Fibroblast of pulmonary artery (primary cell): ENCODE measurements around the gene MMRN2.

Experiments used
- DNase-seq: peaks from one replicate; pipeline ENCODE4 v3.0.0-alpha.2; 2010; ENCODE audit warnings: low read depth
- H3K4me3 ChIP-seq: replicated peaks from 2 replicates; pipeline ENCODE4 v1.5.1; 2011; ENCODE audit warnings: low read depth, mild to moderate bottlenecking, control low read depth, low read length, moderate library complexity
- CTCF ChIP-seq: IDR thresholded peaks from 2 replicates; pipeline ENCODE4 v1.5.1; 2011; ENCODE audit warnings: mild to moderate bottlenecking, control low read depth, low read length, inconsistent platforms; ENCODE audit errors: missing control alignments

Gene MMRN2

DNA sequence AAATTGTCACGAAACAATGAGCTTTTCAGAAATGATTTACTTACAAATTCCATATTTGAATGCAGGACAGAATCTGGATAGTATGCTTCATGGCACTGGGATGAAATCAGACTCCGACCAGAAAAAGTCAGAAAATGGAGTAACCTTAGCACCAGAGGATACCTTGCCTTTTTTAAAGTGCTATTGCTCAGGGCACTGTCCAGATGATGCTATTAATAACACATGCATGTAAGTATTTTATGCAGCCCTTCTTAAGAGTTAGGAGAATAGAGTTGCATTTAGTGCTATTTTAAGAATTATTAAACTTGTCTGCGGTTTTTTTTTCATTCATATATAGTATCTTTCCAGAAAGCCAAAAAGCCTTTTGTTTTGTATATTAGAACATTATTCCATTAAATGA lies 67.4 kb downstream of the MMRN2 start:
- no peak for DNase-seq
- no peak for TF ChIP-seq CTCF
- no peak overlapping the region for H3K4me3 ChIP-seq

GRCh38 chr10:86888585-86889381 lies 68.6 kb downstream of the MMRN2 start:
- TF ChIP-seq CTCF: no peak
- peak; percentile 59 for DNase-seq
- H3K4me3 ChIP-seq: no peak overlapping the region
